DND-41 (cell line): ENCODE results near the gene AGMO.

ENCODE experiments used
- ATAC-seq: fragments of 200-7000 bp; cut with Tn5 transposase; 3 replicates; pipeline ENCODE4 v1.9.1; 2021; ENCODE audit warnings: low read depth; ENCODE audit not compliant: insufficient read depth
- DNase-seq: peaks from one replicate; pipeline ENCODE4 v3.0.0-alpha.2; 2020
- H2AFZ ChIP-seq: 2 replicates; pipeline ENCODE4 v1.6.0; 2012; ENCODE audit warnings: low read depth, low read length
- H3K27ac ChIP-seq: 2 replicates; pipeline ENCODE4 v1.5.1; 2012; ENCODE audit warnings: low read length, inconsistent platforms
- H3K27me3 ChIP-seq: fragments of 200-600 bp; sonication (generic); 2 replicates; pipeline ENCODE4 v1.6.0; 2012; ENCODE audit warnings: low read length, mild to moderate bottlenecking, inconsistent platforms; ENCODE audit not compliant: insufficient read depth, poor library complexity
- H3K36me3 ChIP-seq: 2 replicates; pipeline ENCODE4 v1.5.1; 2012; ENCODE audit warnings: low read length, inconsistent platforms; ENCODE audit not compliant: insufficient read depth
- H3K4me1 ChIP-seq: 2 replicates; pipeline ENCODE4 v1.5.1; 2012; ENCODE audit warnings: mild to moderate bottlenecking, low read length; ENCODE audit not compliant: insufficient read depth
- H3K4me2 ChIP-seq: 2 replicates; pipeline ENCODE4 v1.6.0; 2012; ENCODE audit warnings: mild to moderate bottlenecking, moderate library complexity, low read length, inconsistent platforms; ENCODE audit not compliant: insufficient read depth
- H3K4me3 ChIP-seq, 2 experiments: fragments of 200-600 bp in 1 of 2; shearing (Covaris generic) in 1 of 2; 2 replicates each; pipeline ENCODE4 v1.5.1; 2012 to 2016; ENCODE audit warnings: inconsistent platforms in 2 of 2, low read length in 2 of 2, mild to moderate bottlenecking in 2 of 2, low read depth in 1 of 2, moderate library complexity in 1 of 2
- H3K79me2 ChIP-seq: 2 replicates; pipeline ENCODE4 v1.6.0; 2012; ENCODE audit warnings: low read length, inconsistent platforms; ENCODE audit not compliant: insufficient read depth
- H3K9ac ChIP-seq: 2 replicates; pipeline ENCODE4 v1.6.0; 2012; ENCODE audit warnings: low read depth, mild to moderate bottlenecking, inconsistent platforms, low read length, moderate library complexity
- H3K9me3 ChIP-seq: 2 replicates; pipeline ENCODE4 v1.5.1; 2012; ENCODE audit warnings: low read length, moderate library complexity, mild to moderate bottlenecking, inconsistent platforms; ENCODE audit not compliant: insufficient read depth, severe bottlenecking
- H4K20me1 ChIP-seq: 2 replicates; pipeline ENCODE4 v1.6.0; 2012; ENCODE audit warnings: low read length; ENCODE audit not compliant: insufficient read depth
- EZH2 ChIP-seq: IDR thresholded peaks from 3 replicates; pipeline ENCODE4 v1.6.1; 2012; ENCODE audit warnings: borderline replicate concordance, low read depth, mild to moderate bottlenecking, moderate library complexity, low read length, inconsistent platforms; ENCODE audit not compliant: severe bottlenecking
- TF ChIP-seq, protein P1 (sequence below): IDR thresholded peaks from 2 replicates; pipeline ENCODE4 v1.5.1; 2012; ENCODE audit warnings: borderline replicate concordance, low read length, moderate library complexity, mild to moderate bottlenecking; ENCODE audit not compliant: poor library complexity, severe bottlenecking; ENCODE audit errors: extremely low read depth

The AGMO gene

GRCh38 chr7:15215616-15216015, 346.2 kb downstream of the AGMO start:
- no peak for ATAC-seq
- H2AFZ ChIP-seq, result no peak overlapping the region
- no peak for DNase-seq
- no peaks in the 10 kb centered on the region for H3K9me3 ChIP-seq
- no peak for TF ChIP-seq EZH2
- TF ChIP-seq, protein P1, sequence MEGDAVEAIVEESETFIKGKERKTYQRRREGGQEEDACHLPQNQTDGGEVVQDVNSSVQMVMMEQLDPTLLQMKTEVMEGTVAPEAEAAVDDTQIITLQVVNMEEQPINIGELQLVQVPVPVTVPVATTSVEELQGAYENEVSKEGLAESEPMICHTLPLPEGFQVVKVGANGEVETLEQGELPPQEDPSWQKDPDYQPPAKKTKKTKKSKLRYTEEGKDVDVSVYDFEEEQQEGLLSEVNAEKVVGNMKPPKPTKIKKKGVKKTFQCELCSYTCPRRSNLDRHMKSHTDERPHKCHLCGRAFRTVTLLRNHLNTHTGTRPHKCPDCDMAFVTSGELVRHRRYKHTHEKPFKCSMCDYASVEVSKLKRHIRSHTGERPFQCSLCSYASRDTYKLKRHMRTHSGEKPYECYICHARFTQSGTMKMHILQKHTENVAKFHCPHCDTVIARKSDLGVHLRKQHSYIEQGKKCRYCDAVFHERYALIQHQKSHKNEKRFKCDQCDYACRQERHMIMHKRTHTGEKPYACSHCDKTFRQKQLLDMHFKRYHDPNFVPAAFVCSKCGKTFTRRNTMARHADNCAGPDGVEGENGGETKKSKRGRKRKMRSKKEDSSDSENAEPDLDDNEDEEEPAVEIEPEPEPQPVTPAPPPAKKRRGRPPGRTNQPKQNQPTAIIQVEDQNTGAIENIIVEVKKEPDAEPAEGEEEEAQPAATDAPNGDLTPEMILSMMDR, result no peak
- H3K4me1 ChIP-seq, result no peaks in the 10 kb centered on the region
- no peak overlapping the region for H3K4me3 ChIP-seq
- no peaks in the 10 kb centered on the region for H3K27me3 ChIP-seq
- H3K4me2 ChIP-seq, result no peak overlapping the region
- no peaks in the 10 kb centered on the region for H3K36me3 ChIP-seq
- no peak overlapping the region for H3K9ac ChIP-seq
- no peaks in the 10 kb centered on the region for H3K79me2 ChIP-seq
- no peaks in the 10 kb centered on the region for H4K20me1 ChIP-seq
- H3K27ac ChIP-seq, result no peak overlapping the region

- H4K20me1 ChIP-seq, result no peaks in the 10 kb centered on the region
- DNase-seq (no peak), ATAC-seq (no peak)
- H3K9me3 ChIP-seq, result no peaks in the 10 kb centered on the region
- H3K9ac ChIP-seq, result no peak overlapping the region
- no peak overlapping the region for H3K4me2 ChIP-seq
- no peaks in the 10 kb centered on the region for H3K27me3 ChIP-seq
- H3K36me3 ChIP-seq, result no peaks in the 10 kb centered on the region
- H3K4me1 ChIP-seq, result no peaks in the 10 kb centered on the region
- H2AFZ ChIP-seq, result no peak overlapping the region
- H3K4me3 ChIP-seq, result no peak overlapping the region
- TF ChIP-seq, protein P1, result no peak
- no peak for TF ChIP-seq EZH2
- no peaks in the 10 kb centered on the region for H3K79me2 ChIP-seq
- no peak overlapping the region for H3K27ac ChIP-seq
Observed at GRCh38 chr7:15214976-15215375, 346.8 kb downstream of the AGMO start.

DNA sequence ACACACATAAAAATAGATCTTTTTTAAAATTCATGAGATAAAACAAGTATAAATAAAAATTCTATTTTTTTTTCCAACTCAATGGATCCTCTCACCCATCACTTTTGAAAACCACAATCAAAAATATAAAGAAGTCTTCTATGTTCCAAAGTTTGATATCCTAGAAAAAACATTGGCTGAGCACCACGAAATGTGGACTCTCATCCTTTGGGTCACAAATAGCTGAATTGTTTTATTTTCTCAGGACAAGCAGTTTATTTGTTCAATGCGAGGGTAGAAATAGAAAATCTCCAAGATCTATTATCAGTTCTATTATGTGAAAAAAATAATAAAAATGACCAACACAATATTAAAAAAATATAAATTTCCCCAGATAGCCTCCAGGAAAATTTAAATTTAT, 348.7 kb downstream of the AGMO start:
- H2AFZ ChIP-seq, result no peak overlapping the region

More for the DNA sequence above, 348.7 kb downstream of the AGMO start:
- H3K36me3 ChIP-seq, result no peaks in the 10 kb centered on the region
- H3K27me3 ChIP-seq, result no peaks in the 10 kb centered on the region
- H3K9ac ChIP-seq, result no peak overlapping the region
- no peak overlapping the region for H3K27ac ChIP-seq
- no peaks in the 10 kb centered on the region for H3K4me1 ChIP-seq
- TF ChIP-seq, protein P1, result no peak
- TF ChIP-seq EZH2, result no peak
- no peaks in the 10 kb centered on the region for H4K20me1 ChIP-seq
- ATAC-seq (no peak), DNase-seq (no peak)
- no peak overlapping the region for H3K4me2 ChIP-seq
- H3K79me2 ChIP-seq, result no peaks in the 10 kb centered on the region
- no peak overlapping the region for H3K4me3 ChIP-seq
- H3K9me3 ChIP-seq, result no peaks in the 10 kb centered on the region
